Heart left ventricle (tissue), 13 donors: ENCODE results near the gene NAA30.

Experiments used
- CTCF ChIP-seq, 12 donors: fragments of 200-600 bp; sonication (generic) in 4 of 12; IDR thresholded peaks; one replicate each; pipeline versions ENCODE4 v1.5.0 to v1.8.0; 2018 to 2022; ENCODE audit warnings: antibody characterized with exemption in 12 of 12, mild to moderate bottlenecking in 5 of 12
- POLR2A ChIP-seq, 2 donors: fragments of 450-650 bp; IDR thresholded peaks; one replicate each; pipeline ENCODE4 v1.6.1; 2017; ENCODE audit warnings: antibody characterized with exemption in 2 of 2, mild to moderate bottlenecking in 2 of 2, moderate library complexity in 2 of 2
- donor health status: ischemic (EF 13 %, LVEDD 7.1; RV severe dilation, severe dysfunction).
- donor health status: DM: no; HTN: yes; CAD: no.
- donor health status: DM: no; HTN: no; CAD: no.
- donor health status: ischemic (EF 25% LVEDD 6.9; RV normal size, moderate dysfunction).
- donor health status: ischemic (EF 25% LVEDD 5.7; RV mildly dilated, moderate dysfunction).
- donor health status: ischemic (EF 35%, LVEDD 5.7; RV mildly dilated, moderate dysfunction).
- donor health status: nonischemic (EF 11% LVEDD 7.7; RV severe dilation, severe dysfunction).
- donor health status: DM: yes; HTN: yes; CAD: no.
- donor health status: PGD.
- donor health status: ischemic (EF 29% LVEDD 5.4; RV normal size, mild dysfunction).
- donor health status: nonischemic (EF 23%, LVEDD 6.1; RV moderate dilation, normal function).

- TF ChIP-seq POLR2A (IDR thresholded peaks at IDR 0.05), result no peak
- TF ChIP-seq CTCF (IDR thresholded peaks at IDR 0.05), result no peak
Observed at GRCh38 chr14:57371013-57371412, 19.4 kb upstream of the NAA30 start.
